OCI-LY1 (cell line): ENCODE data around the gene FAM111B.

Source experiments
- EZH2 ChIP-seq: fragments of 200-600 bp; sonication (generic), shearing (Covaris generic); IDR thresholded peaks from 2 replicates; pipeline ENCODE4 v1.8.0; 2017; ENCODE audit warnings: borderline replicate concordance, mixed run types, mild to moderate bottlenecking, antibody characterized with exemption, low read length, moderate library complexity, mixed read lengths
- TF ChIP-seq, protein P1 (sequence below): fragments of 200-600 bp; sonication (generic), shearing (Covaris generic); IDR thresholded peaks from 2 replicates; pipeline ENCODE4 v1.5.1; 2017; ENCODE audit warnings: mild to moderate bottlenecking, antibody characterized with exemption, low read length, moderate library complexity, mixed read lengths

DNA sequence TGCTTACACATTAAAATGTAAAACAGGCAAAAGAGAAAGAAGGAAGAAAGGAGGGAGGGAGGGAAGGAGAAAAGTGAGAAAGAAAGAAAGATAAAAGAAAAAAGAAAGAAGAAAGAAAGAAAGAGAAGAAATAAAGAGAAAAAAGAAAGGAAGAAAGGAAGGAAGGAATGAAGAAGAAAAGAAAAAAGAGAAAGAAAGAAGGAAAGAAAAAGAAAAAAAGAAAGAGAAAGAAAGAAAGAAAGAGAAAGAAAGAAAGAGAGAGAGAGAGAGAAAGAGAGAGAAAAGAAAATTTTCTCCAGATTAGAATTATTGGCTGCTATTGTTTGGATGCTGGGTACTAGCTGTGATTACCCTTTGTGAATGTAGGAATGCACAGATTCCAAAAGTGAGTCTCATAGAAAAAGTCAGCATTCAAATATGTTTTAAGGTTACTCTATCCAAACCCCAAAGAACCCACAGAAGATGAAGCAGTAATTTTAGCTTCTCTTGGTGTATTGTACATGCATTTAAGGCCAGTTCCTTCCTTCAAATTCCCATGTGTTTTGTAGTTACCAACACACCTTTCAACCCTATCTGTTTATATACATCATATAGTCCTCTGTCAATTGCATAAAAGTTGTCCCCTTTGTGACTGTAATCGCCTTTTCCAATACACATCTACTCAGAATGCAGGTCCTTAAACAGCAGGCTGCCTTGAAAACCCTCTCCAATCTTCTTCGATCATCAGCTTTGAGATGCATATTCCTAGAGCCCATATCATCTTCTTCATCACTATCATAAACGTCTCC, 34.8 kb downstream of the FAM111B start:
- TF ChIP-seq, protein P1, sequence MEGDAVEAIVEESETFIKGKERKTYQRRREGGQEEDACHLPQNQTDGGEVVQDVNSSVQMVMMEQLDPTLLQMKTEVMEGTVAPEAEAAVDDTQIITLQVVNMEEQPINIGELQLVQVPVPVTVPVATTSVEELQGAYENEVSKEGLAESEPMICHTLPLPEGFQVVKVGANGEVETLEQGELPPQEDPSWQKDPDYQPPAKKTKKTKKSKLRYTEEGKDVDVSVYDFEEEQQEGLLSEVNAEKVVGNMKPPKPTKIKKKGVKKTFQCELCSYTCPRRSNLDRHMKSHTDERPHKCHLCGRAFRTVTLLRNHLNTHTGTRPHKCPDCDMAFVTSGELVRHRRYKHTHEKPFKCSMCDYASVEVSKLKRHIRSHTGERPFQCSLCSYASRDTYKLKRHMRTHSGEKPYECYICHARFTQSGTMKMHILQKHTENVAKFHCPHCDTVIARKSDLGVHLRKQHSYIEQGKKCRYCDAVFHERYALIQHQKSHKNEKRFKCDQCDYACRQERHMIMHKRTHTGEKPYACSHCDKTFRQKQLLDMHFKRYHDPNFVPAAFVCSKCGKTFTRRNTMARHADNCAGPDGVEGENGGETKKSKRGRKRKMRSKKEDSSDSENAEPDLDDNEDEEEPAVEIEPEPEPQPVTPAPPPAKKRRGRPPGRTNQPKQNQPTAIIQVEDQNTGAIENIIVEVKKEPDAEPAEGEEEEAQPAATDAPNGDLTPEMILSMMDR: no peak
- TF ChIP-seq EZH2: no peak
